ENCODE results near the gene MAP7D1. TPM values are rescaled to one million over a fixed set of nuclear protein-coding genes. Genes with fewer than 3 reads are reported as not detected.

MAP7D1 gene
- total RNA-seq, 2 donors from 2014 or later: 353 to 356 TPM

GRCh38 chr1:36163426-36163825, 7.5 kb downstream of the MAP7D1 start:
- Histone ChIP-seq H3K36me3 (no peaks in the 10 kb centered on the region), H3K27me3 (no peaks in the 10 kb centered on the region), H3K4me3 (no peak overlapping the region), H3K4me1 (peaks cover 0 to 96% of the 10 kb centered on the region in 2 donors), H3K9me3 (no peaks in the 10 kb centered on the region), H3K27ac (peak overlapping the region; percentile 98 to 100)
- DNase-seq (ENCODE audit: low spot score): no peak
- no peak for TF ChIP-seq CTCF (IDR thresholded peaks at IDR 0.05)

GRCh38 chr1:36164361-36164760, 8.4 kb downstream of the MAP7D1 start:
- Histone ChIP-seq H3K27ac (peak overlapping the region; percentile 98 to 100), H3K4me3 (no peak overlapping the region), H3K4me1 (peaks cover 0 to 96% of the 10 kb centered on the region in 2 donors), H3K36me3 (no peaks in the 10 kb centered on the region), H3K9me3 (no peaks in the 10 kb centered on the region), H3K27me3 (no peaks in the 10 kb centered on the region)
- DNase-seq (ENCODE audit: low spot score): no peak
- TF ChIP-seq CTCF (IDR thresholded peaks at IDR 0.05): no peak

GRCh38 chr1:36165145-36165544, 9.2 kb downstream of the MAP7D1 start:
- H3K4me3 ChIP-seq: no peak overlapping the region
- TF ChIP-seq CTCF (IDR thresholded peaks at IDR 0.05): no peak
- no peaks in the 10 kb centered on the region for H3K9me3 ChIP-seq
- no peaks in the 10 kb centered on the region for H3K27me3 ChIP-seq
- H3K4me1 ChIP-seq: peaks cover 0 to 96% of the 10 kb centered on the region in 2 donors
- peak overlapping the region; percentile 98 to 100 for H3K27ac ChIP-seq
- H3K36me3 ChIP-seq: no peaks in the 10 kb centered on the region
- no peak for DNase-seq (ENCODE audit: low spot score)

GRCh38 chr1:36166136-36166535, 10.2 kb downstream of the MAP7D1 start:
- TF ChIP-seq CTCF (IDR thresholded peaks at IDR 0.05): no peak
- peak overlapping the region; percentile 98 to 100 for H3K27ac ChIP-seq
- H3K4me3 ChIP-seq: no peak overlapping the region
- H3K4me1 ChIP-seq: peaks cover 0 to 96% of the 10 kb centered on the region in 2 donors
- H3K36me3 ChIP-seq: peaks cover 3% of the 10 kb centered on the region
- DNase-seq (ENCODE audit: low spot score): no peak
- H3K27me3 ChIP-seq: no peaks in the 10 kb centered on the region
- H3K9me3 ChIP-seq: no peaks in the 10 kb centered on the region

- no peaks in the 10 kb centered on the region for H3K27me3 ChIP-seq
- peaks cover 14% of the 10 kb centered on the region for H3K36me3 ChIP-seq
- H3K4me3 ChIP-seq: no peak overlapping the region
- DNase-seq (ENCODE audit: low spot score): no peak
- TF ChIP-seq CTCF (IDR thresholded peaks at IDR 0.05): no peak
- H3K9me3 ChIP-seq: no peaks in the 10 kb centered on the region
- peak overlapping the region; percentile 98 to 100 for H3K27ac ChIP-seq
- peaks cover 0 to 95% of the 10 kb centered on the region in 2 donors for H3K4me1 ChIP-seq
These were observed 11.3 kb downstream of the MAP7D1 start for GRCh38 chr1:36166938-36167905.

All from right atrium auricular region (tissue), 2 donors.